ENCODE results near the gene PKNOX2.

The PKNOX2 gene

GRCh38 chr11:125164422-125165110, at the start of gene PKNOX2:
TSS of gene PKNOX2 (plus strand) at chr11:125164751. CDS start at chr11:125351306, 186,555 bp downstream.
- peak; percentile 93 for DNase-seq

- no peak for DNase-seq
Observed at GRCh38 chr11:125117429-125117828, 47.1 kb upstream of the PKNOX2 start.

- DNase-seq: no peak
Observed at GRCh38 chr11:125123194-125123946, 41.2 kb upstream of the PKNOX2 start.

GRCh38 chr11:125123947-125124617, 40.5 kb upstream of the PKNOX2 start:
- DNase-seq: no peak

- DNase-seq: no peak
Observed at GRCh38 chr11:125124618-125124992, 39.9 kb upstream of the PKNOX2 start.

GRCh38 chr11:125128450-125128849, 36.1 kb upstream of the PKNOX2 start:
- no peak for DNase-seq

GRCh38 chr11:125129316-125129993, 35.1 kb upstream of the PKNOX2 start:
- peak; percentile 57 for DNase-seq

- no peak for DNase-seq
Observed at GRCh38 chr11:125132071-125132470, 32.5 kb upstream of the PKNOX2 start.

- DNase-seq: no peak
Observed at GRCh38 chr11:125132596-125132995, 32.0 kb upstream of the PKNOX2 start.

- DNase-seq: no peak
Observed at GRCh38 chr11:125136001-125136400, 28.6 kb upstream of the PKNOX2 start.

GRCh38 chr11:125138966-125139365, 25.6 kb upstream of the PKNOX2 start:
- DNase-seq: no peak

- no peak for DNase-seq
Observed at GRCh38 chr11:125139778-125140177, 24.8 kb upstream of the PKNOX2 start.

GRCh38 chr11:125140233-125140632, 24.3 kb upstream of the PKNOX2 start:
- DNase-seq: peak; percentile 48

GRCh38 chr11:125141178-125141577, 23.4 kb upstream of the PKNOX2 start:
- DNase-seq: no peak

- peak; percentile 83 for DNase-seq
Observed at GRCh38 chr11:125141686-125142535, 22.6 kb upstream of the PKNOX2 start.

- DNase-seq: no peak
Observed at GRCh38 chr11:125146232-125146631, 18.3 kb upstream of the PKNOX2 start.

GRCh38 chr11:125147280-125147679, 17.3 kb upstream of the PKNOX2 start:
- no peak for DNase-seq

- no peak for DNase-seq
Observed at GRCh38 chr11:125148011-125148410, 16.5 kb upstream of the PKNOX2 start.

- DNase-seq: no peak
Observed at GRCh38 chr11:125148743-125149142, 15.8 kb upstream of the PKNOX2 start.

- DNase-seq: no peak
Observed at GRCh38 chr11:125153837-125154236, 10.7 kb upstream of the PKNOX2 start.

- DNase-seq: no peak
Observed at GRCh38 chr11:125154378-125155099, 10.0 kb upstream of the PKNOX2 start.

- DNase-seq: no peak
Observed at GRCh38 chr11:125155100-125155444, 9.5 kb upstream of the PKNOX2 start.

Data from retina (tissue), 1 donor.